Measurements from ENCODE around the gene RGS10. TPM values are rescaled to one million over a fixed set of nuclear protein-coding genes. Genes with fewer than 3 reads are reported as not detected.

RGS10 gene
- total and polyA plus RNA-seq, 2 experiments from 2014 or later = 16.8 to 26.8 TPM

GRCh38 chr10:119461380-119461779, 81.1 kb downstream of the RGS10 start (continued):
- TF ChIP-seq ZNF462 (CRISPR knock-in tag; IDR thresholded peaks at IDR 0.05) (no peak), NANOG (IDR thresholded peaks at IDR 0.05; ENCODE audit: borderline replicate concordance) (no peak), REST (IDR thresholded peaks at IDR 0.05; ENCODE audit: unreplicated experiment) (no peak), JUNB (IDR thresholded peaks at IDR 0.05; ENCODE audit: unreplicated experiment) (no peak), CREB1 (CRISPR knock-in tag; IDR thresholded peaks at IDR 0.05; ENCODE audit: low read depth) (no peak), CTCF (conservative IDR thresholded peaks at IDR 0.05; ENCODE audit: low read depth in 2 of 2) (no peak)
